PC-9 (cell line): ENCODE data around the gene LSMEM2.

Source experiments
- EZH2 ChIP-seq: fragments of 200-600 bp; sonication (generic); IDR thresholded peaks from 2 replicates; pipeline ENCODE4 v1.8.0; 2017; ENCODE audit warnings: antibody characterized with exemption, low read depth
- TF ChIP-seq, protein P1 (sequence below): fragments of 200-600 bp; sonication (generic); conservative IDR thresholded peaks from 2 replicates; pipeline ENCODE4 v1.6.1; 2017; ENCODE audit warnings: mixed run types, antibody characterized with exemption, mild to moderate bottlenecking, moderate library complexity

DNA sequence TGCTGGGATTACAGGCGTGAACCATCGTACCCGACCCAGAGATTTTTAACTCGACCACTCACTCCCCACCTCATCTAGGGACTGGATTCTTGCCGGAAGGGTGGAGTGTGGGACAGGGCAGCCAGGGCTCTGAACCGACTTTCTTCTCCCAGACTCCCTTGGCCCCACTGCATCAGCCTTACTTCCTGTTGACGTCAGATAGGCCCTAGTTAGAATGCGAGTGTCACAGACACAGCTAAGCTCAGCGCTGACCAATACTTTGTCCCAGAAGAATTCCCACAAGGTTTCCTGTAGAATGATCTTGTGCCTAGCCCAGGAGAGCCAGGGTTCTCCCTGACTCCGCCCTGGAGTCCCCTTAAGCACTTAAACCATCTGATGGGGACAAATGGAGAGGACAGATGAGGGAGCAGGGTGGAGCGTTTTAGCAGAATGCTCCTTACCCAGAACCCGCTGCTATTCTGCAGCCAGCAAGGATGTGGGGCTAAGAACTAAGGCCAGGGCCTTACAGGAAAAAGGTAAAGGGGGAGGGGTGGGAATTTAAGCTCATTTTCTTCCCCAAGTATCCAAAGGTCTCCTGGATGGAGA, 54.9 kb downstream of the LSMEM2 start:
- no peak for TF ChIP-seq EZH2
- TF ChIP-seq, protein P1, sequence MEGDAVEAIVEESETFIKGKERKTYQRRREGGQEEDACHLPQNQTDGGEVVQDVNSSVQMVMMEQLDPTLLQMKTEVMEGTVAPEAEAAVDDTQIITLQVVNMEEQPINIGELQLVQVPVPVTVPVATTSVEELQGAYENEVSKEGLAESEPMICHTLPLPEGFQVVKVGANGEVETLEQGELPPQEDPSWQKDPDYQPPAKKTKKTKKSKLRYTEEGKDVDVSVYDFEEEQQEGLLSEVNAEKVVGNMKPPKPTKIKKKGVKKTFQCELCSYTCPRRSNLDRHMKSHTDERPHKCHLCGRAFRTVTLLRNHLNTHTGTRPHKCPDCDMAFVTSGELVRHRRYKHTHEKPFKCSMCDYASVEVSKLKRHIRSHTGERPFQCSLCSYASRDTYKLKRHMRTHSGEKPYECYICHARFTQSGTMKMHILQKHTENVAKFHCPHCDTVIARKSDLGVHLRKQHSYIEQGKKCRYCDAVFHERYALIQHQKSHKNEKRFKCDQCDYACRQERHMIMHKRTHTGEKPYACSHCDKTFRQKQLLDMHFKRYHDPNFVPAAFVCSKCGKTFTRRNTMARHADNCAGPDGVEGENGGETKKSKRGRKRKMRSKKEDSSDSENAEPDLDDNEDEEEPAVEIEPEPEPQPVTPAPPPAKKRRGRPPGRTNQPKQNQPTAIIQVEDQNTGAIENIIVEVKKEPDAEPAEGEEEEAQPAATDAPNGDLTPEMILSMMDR: no peak
